Measurements from ENCODE around the gene PKNOX2.

DNA sequence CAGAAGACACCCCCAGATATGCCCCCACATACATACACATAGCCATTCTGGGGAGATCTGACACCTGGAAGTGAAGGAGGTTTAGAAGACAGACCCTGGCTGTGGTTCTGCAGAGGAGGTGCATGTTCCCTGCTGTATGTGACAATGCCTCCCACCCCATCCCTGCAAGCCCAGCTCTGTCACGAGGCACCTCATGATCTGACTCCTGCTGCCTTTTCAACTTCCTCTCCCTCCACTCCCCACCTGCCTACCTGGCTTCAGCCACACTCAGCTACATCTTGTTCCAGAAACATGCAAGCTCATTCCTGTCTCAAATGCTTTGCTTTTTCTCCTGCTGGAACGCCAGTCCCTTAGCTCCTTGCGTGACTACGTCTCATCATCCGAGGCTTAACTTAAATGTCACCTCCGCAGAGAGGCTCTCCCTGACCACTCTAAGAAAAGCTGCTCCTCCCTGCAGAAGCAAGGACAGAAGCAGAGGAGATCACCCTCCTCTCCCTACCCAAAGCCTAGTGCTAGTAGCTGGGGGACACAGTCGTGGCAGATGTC is 217.0 kb downstream of the PKNOX2 start:
- TF ChIP-seq POLR2A (IDR thresholded peaks at IDR 0.05) (no peak), EP300 (IDR thresholded peaks at IDR 0.05) (no peak)

Measured in ovary (tissue), 1 donor.